Choroid plexus epithelial cell (primary cell): ENCODE data around the gene CDC25B.
"Not testable (repeated sequence)": the region's sequence is repeated elsewhere in the genome, so short reads cannot be mapped to it uniquely, and the experiment has no call there.

ENCODE experiments used
- DNase-seq: peaks from one replicate; pipeline ENCODE4 v3.0.0-alpha.2; 2010; ENCODE audit warnings: low read depth
- H3K4me3 ChIP-seq: 2 replicates; pipeline ENCODE4 v1.5.1; 2011; ENCODE audit warnings: low read depth, mild to moderate bottlenecking, control low read depth, low read length, moderate library complexity
- CTCF ChIP-seq: conservative IDR thresholded peaks from 2 replicates; pipeline ENCODE4 v1.5.1; 2011; ENCODE audit warnings: low read depth, mild to moderate bottlenecking, control low read depth, inconsistent platforms, low read length, moderate library complexity

Gene CDC25B

GRCh38 chr20:3825526-3825925, 29.4 kb downstream of the CDC25B start:
- no peak overlapping the region for H3K4me3 ChIP-seq
- no peak for DNase-seq
- no peak for TF ChIP-seq CTCF

- no peak for DNase-seq
- no peak for TF ChIP-seq CTCF
- H3K4me3 ChIP-seq: no peak overlapping the region
These were observed 30.3 kb downstream of the CDC25B start for GRCh38 chr20:3826420-3826819.

- no peak for DNase-seq
- no peak for TF ChIP-seq CTCF
- H3K4me3 ChIP-seq: no peak overlapping the region
These were observed 32.7 kb downstream of the CDC25B start for GRCh38 chr20:3828798-3829197.

GRCh38 chr20:3829891-3830290, 33.8 kb downstream of the CDC25B start:
- DNase-seq: not testable (repeated sequence)

GRCh38 chr20:3836132-3836531, 40.0 kb downstream of the CDC25B start:
- no peak for DNase-seq
- H3K4me3 ChIP-seq: no peak overlapping the region
- TF ChIP-seq CTCF: no peak

More at GRCh38 chr20:3829891-3830290, 33.8 kb downstream of the CDC25B start:
- H3K4me3 ChIP-seq: not testable (repeated sequence)

- H3K4me3 ChIP-seq: no peak overlapping the region
- DNase-seq: no peak
- TF ChIP-seq CTCF: no peak
These were observed 43.2 kb downstream of the CDC25B start for GRCh38 chr20:3839328-3839727.

GRCh38 chr20:3840201-3840600, 44.1 kb downstream of the CDC25B start:
- H3K4me3 ChIP-seq, DNase-seq: not testable (repeated sequence)

- no peak for DNase-seq
- no peak for TF ChIP-seq CTCF
- no peak overlapping the region for H3K4me3 ChIP-seq
These were observed 46.3 kb downstream of the CDC25B start for GRCh38 chr20:3842348-3842930.
